A673 (cell line): Measurements from ENCODE around the gene LRFN4.

Experiments
- EZH2 ChIP-seq: fragments of 200-600 bp; sonication (generic); IDR thresholded peaks from 2 replicates; pipeline ENCODE4 v1.6.1; 2017; ENCODE audit warnings: borderline replicate concordance, low read depth, mild to moderate bottlenecking, mixed read lengths, antibody characterized with exemption, low read length; ENCODE audit not compliant: poor library complexity, severe bottlenecking
- TF ChIP-seq, protein P1 (sequence below): fragments of 300-800, 200-600 bp; sonication (generic); conservative IDR thresholded peaks from 2 replicates; pipeline ENCODE4 v1.5.1; 2017; ENCODE audit warnings: low read depth, mild to moderate bottlenecking, antibody characterized with exemption, low read length, moderate library complexity, mixed read lengths

- TF ChIP-seq, protein P1, sequence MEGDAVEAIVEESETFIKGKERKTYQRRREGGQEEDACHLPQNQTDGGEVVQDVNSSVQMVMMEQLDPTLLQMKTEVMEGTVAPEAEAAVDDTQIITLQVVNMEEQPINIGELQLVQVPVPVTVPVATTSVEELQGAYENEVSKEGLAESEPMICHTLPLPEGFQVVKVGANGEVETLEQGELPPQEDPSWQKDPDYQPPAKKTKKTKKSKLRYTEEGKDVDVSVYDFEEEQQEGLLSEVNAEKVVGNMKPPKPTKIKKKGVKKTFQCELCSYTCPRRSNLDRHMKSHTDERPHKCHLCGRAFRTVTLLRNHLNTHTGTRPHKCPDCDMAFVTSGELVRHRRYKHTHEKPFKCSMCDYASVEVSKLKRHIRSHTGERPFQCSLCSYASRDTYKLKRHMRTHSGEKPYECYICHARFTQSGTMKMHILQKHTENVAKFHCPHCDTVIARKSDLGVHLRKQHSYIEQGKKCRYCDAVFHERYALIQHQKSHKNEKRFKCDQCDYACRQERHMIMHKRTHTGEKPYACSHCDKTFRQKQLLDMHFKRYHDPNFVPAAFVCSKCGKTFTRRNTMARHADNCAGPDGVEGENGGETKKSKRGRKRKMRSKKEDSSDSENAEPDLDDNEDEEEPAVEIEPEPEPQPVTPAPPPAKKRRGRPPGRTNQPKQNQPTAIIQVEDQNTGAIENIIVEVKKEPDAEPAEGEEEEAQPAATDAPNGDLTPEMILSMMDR, result no peak
- TF ChIP-seq EZH2, result no peak
Measured at GRCh38 chr11:66870616-66871520, 14.0 kb downstream of the LRFN4 start.
